22Rv1 (cell line): ENCODE measurements around the gene KIDINS220.

Experiments used
- H3K27ac ChIP-seq: fragments of 450-650 bp; 2 replicates; pipeline ENCODE4 v1.5.1; 2017
- CTCF ChIP-seq: fragments of 450-650 bp; IDR thresholded peaks from 2 replicates; pipeline ENCODE4 v1.5.1; 2017; ENCODE audit warnings: mild to moderate bottlenecking
- ZFX ChIP-seq: fragments of 450-650 bp; IDR thresholded peaks from 2 replicates; pipeline ENCODE4 v1.6.1; 2017; ENCODE audit warnings: antibody characterized with exemption, borderline replicate concordance

The KIDINS220 gene

GRCh38 chr2:8860239-8860638 is 22.8 kb upstream of the KIDINS220 start:
- no peak for TF ChIP-seq CTCF
- no peak for TF ChIP-seq ZFX
- no peak overlapping the region for H3K27ac ChIP-seq

- no peak overlapping the region for H3K27ac ChIP-seq
- TF ChIP-seq CTCF (no peak), ZFX (no peak)
Measured at GRCh38 chr2:8858910-8859309, 21.5 kb upstream of the KIDINS220 start.

- no peak for TF ChIP-seq CTCF
- TF ChIP-seq ZFX: no peak
- H3K27ac ChIP-seq: no peak overlapping the region
Measured at GRCh38 chr2:8858264-8858663, 20.9 kb upstream of the KIDINS220 start.

- TF ChIP-seq ZFX (no peak), CTCF (no peak)
- H3K27ac ChIP-seq: no peak overlapping the region
Measured at GRCh38 chr2:8857709-8858108, 20.3 kb upstream of the KIDINS220 start.

- TF ChIP-seq CTCF (no peak), ZFX (no peak)
- no peak overlapping the region for H3K27ac ChIP-seq
Measured at GRCh38 chr2:8856176-8856575, 18.8 kb upstream of the KIDINS220 start.

- TF ChIP-seq CTCF (no peak), ZFX (no peak)
- no peak overlapping the region for H3K27ac ChIP-seq
Measured at GRCh38 chr2:8855010-8855409, 17.6 kb upstream of the KIDINS220 start.

GRCh38 chr2:8853426-8853825 is 16.0 kb upstream of the KIDINS220 start:
- TF ChIP-seq ZFX (no peak), CTCF (no peak)
- no peak overlapping the region for H3K27ac ChIP-seq
